PFSK-1 (cell line): ENCODE results near the gene VSIG1. TPM values are rescaled to one million over a fixed set of nuclear protein-coding genes. Genes with fewer than 3 reads are reported as not detected.

Experiments used
- FOXP2 ChIP-seq: optimal IDR thresholded peaks from 2 replicates; pipeline ENCODE3; 2011; ENCODE audit warnings: borderline replicate concordance, control low read depth, inconsistent platforms; ENCODE audit not compliant: insufficient read depth; ENCODE audit errors: extremely low read length, extremely low read depth
- POLR2AphosphoS5 ChIP-seq: IDR thresholded peaks from 2 replicates; pipeline ENCODE4 v1.6.1; 2012; ENCODE audit warnings: low read depth, mild to moderate bottlenecking, control low read depth, low read length, moderate library complexity
- REST ChIP-seq, 2 experiments: IDR thresholded peaks; 2 replicates each; pipeline versions ENCODE4 v1.6.1 to v1.8.0; 2011 to 2012; ENCODE audit warnings: low read depth in 2 of 2, low read length in 2 of 2, control low read depth in 1 of 2, inconsistent platforms in 1 of 2, mild to moderate bottlenecking in 1 of 2, moderate library complexity in 1 of 2; ENCODE audit not compliant: insufficient read depth in 1 of 2
- SIN3A ChIP-seq: IDR thresholded peaks from 2 replicates; pipeline ENCODE4 v1.6.1; 2012; ENCODE audit warnings: mild to moderate bottlenecking, low read length, moderate library complexity, borderline replicate concordance; ENCODE audit not compliant: insufficient read depth
- TAF1 ChIP-seq: IDR thresholded peaks from 2 replicates; pipeline ENCODE4 v1.6.1; 2012; ENCODE audit warnings: low read length, control low read depth, borderline replicate concordance; ENCODE audit not compliant: insufficient read depth
- polyA plus RNA-seq: library from polyadenylated mRNA; unstranded; fragments of >200 nt; gene quantifications from one replicate; pipeline ENCODE4 v1.2.1, GENCODE V29; 2012; ENCODE audit warnings: low read depth, missing spikeins; ENCODE audit not compliant: insufficient read length

Gene VSIG1
- not detected for polyA plus RNA-seq

GRCh38 chrX:108044554-108045256, at the start of gene VSIG1:
Gene VSIG1, plus strand, starts transcription at chrX:108045065. Its CDS starts 66 bp downstream, at chrX:108045131.
- no peak for TF ChIP-seq REST (IDR thresholded peaks at IDR 0.05; ENCODE audit: insufficient read depth in 1 of 2, low read depth in 2 of 2, low read length in 2 of 2)
- TF ChIP-seq SIN3A = no peak
- TF ChIP-seq POLR2AphosphoS5 = no peak
- no peak for TF ChIP-seq FOXP2
- no peak for TF ChIP-seq TAF1

- TF ChIP-seq POLR2AphosphoS5 (no peak), TAF1 (no peak), REST (IDR thresholded peaks at IDR 0.05; ENCODE audit: insufficient read depth in 1 of 2, low read depth in 2 of 2, low read length in 2 of 2) (no peak), FOXP2 (no peak), SIN3A (no peak)
Observed at GRCh38 chrX:107996124-107996523, 48.7 kb upstream of the VSIG1 start.

GRCh38 chrX:108000751-108001150, 44.1 kb upstream of the VSIG1 start:
- TF ChIP-seq TAF1 (no peak), FOXP2 (no peak), POLR2AphosphoS5 (no peak), REST (IDR thresholded peaks at IDR 0.05; ENCODE audit: insufficient read depth in 1 of 2, low read depth in 2 of 2, low read length in 2 of 2) (no peak), SIN3A (no peak)

GRCh38 chrX:108001218-108001814, 43.5 kb upstream of the VSIG1 start:
- TF ChIP-seq POLR2AphosphoS5 (no peak), REST (IDR thresholded peaks at IDR 0.05; ENCODE audit: insufficient read depth in 1 of 2, low read depth in 2 of 2, low read length in 2 of 2) (no peak), TAF1 (no peak), SIN3A (no peak), FOXP2 (no peak)
